ENCODE measurements around the gene CCR9. TPM values are rescaled to one million over a fixed set of nuclear protein-coding genes. Genes with fewer than 3 reads are reported as not detected.

Gene CCR9
- total and polyA plus RNA-seq, 10 of the 15 experiments (the other 5 are each of a cell fraction or from before 2014, with no cell fraction given) = 0.05 to 3.9 (median 2.4) TPM

DNA sequence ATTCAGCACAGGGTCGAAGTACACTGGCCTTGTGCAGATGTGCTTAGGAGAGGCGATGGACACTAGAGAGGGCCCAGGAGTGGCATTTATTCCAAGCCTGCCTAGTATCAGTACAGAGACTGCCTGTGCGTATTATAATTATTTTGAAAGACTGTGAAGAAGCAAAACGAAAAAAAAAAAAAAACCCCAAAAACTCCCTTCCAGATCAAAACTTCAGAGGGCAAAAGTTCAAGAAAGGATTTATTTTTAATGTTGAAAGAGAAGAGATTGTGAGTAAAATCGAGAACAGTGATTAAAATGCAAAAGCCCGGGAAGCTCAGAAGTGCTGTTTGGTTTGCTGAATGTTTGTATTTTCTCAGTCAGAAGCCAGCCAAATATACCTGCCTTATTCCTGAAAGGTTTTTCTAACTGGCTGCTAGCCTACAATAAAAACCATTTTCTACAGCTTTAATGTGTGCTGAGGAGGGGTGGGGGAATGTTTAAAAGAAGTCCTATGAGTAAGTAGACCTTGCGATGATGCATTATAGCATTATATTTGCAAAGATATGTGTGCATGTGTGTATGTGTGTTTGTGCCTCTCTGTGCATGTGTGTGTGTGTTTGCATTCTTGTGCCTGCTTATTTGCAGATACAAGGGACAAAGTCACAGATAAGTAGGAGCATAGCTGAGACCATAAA lies 25.2 kb upstream of the CCR9 start (continued):
- TF ChIP-seq CHD1 (IDR thresholded peaks at IDR 0.05; ENCODE audit: low read depth, low read length) (no peak), TCF7 (IDR thresholded peaks at IDR 0.05; ENCODE audit: borderline replicate concordance) (peak; percentile 81), EZH2 (IDR thresholded peaks at IDR 0.05; ENCODE audit: borderline replicate concordance, control insufficient read depth, low read depth, low read length) (no peak), CTCF (IDR thresholded peaks at IDR 0.05 in 2 of 3, conservative IDR thresholded peaks at IDR 0.05 in 1 of 3; ENCODE audit: control insufficient read depth in 2 of 3, extremely low read depth in 1 of 3, insufficient read depth in 1 of 3, low read depth in 3 of 3, low read length in 3 of 3) (no peak), STAT1 (conservative IDR thresholded peaks at IDR 0.05) (no peak), MXI1 (IDR thresholded peaks at IDR 0.05; ENCODE audit: low read depth, low read length) (peak; percentile 47; the same call in 1 of the 2 replicates), ZZZ3 (IDR thresholded peaks at IDR 0.05; ENCODE audit: control insufficient read depth, insufficient read length, low read depth) (no peak), MTA3 (IDR thresholded peaks at IDR 0.05; ENCODE audit: borderline replicate concordance, low read length) (peak; percentile 97), ZNF384 (IDR thresholded peaks at IDR 0.05; ENCODE audit: borderline replicate concordance, low read depth, low read length) (peak; percentile 90), PKNOX1 (IDR thresholded peaks at IDR 0.05) (no peak), BRCA1 (IDR thresholded peaks at IDR 0.05; ENCODE audit: low read depth, low read length) (no peak), TBL1XR1 (IDR thresholded peaks at IDR 0.05; ENCODE audit: low read depth, low read length) (peak; percentile 100), ZNF592 (IDR thresholded peaks at IDR 0.05) (no peak), IRF5 (IDR thresholded peaks at IDR 0.05; ENCODE audit: borderline replicate concordance) (no peak), JUNB (IDR thresholded peaks at IDR 0.05) (peak; percentile 98), RAD21 (IDR thresholded peaks at IDR 0.05; ENCODE audit: insufficient read depth, low read depth, low read length) (peak; percentile 30; the same call in 1 of the 2 replicates), CEBPB (IDR thresholded peaks at IDR 0.05; ENCODE audit: borderline replicate concordance in 1 of 2, low read depth in 2 of 2, low read length in 2 of 2) (peak in 1 of 2 experiments; percentile 92; a peak in 2 of 4 replicates)
- TF ChIP-seq, protein P1, sequence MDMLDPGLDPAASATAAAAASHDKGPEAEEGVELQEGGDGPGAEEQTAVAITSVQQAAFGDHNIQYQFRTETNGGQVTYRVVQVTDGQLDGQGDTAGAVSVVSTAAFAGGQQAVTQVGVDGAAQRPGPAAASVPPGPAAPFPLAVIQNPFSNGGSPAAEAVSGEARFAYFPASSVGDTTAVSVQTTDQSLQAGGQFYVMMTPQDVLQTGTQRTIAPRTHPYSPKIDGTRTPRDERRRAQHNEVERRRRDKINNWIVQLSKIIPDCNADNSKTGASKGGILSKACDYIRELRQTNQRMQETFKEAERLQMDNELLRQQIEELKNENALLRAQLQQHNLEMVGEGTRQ (IDR thresholded peaks at IDR 0.05; ENCODE audit: borderline replicate concordance, low read depth, low read length) = no peak
